HEK293T (cell line): Measurements from ENCODE around the gene ETV6.
"Not testable (repeated sequence)": the region's sequence is repeated elsewhere in the genome, so short reads cannot be mapped to it uniquely, and the experiment has no call there.

Experiments used
- CTCF ChIA-PET: fragments of 350-600 bp; formaldehyde crosslinking; extraction: SDS; loops from one replicate; lab custom pipeline; 2021; ENCODE audit warnings: antibody characterized with exemption, inconsistent platforms; lab: Yijun Ruan, JAX
- POLR2A ChIA-PET: fragments of 350-600 bp; formaldehyde crosslinking; extraction: SDS; loops from one replicate; lab custom pipeline; 2020; ENCODE audit warnings: antibody characterized with exemption, inconsistent platforms; lab: Yijun Ruan, JAX
- DNase-seq: peaks from one replicate; pipeline ENCODE4 v3.0.0; 2012; ENCODE audit warnings: mixed read lengths; ENCODE audit errors: extremely low spot score
- ARNT ChIP-seq: fragments of 450-650 bp; IDR thresholded peaks from 2 replicates; pipeline ENCODE4 v1.6.1; 2017; ENCODE audit warnings: mild to moderate bottlenecking
- BHLHE40 ChIP-seq: fragments of 450-650 bp; IDR thresholded peaks from 2 replicates; pipeline ENCODE4 v1.6.1; 2016; ENCODE audit warnings: mild to moderate bottlenecking, moderate library complexity, borderline replicate concordance
- CTBP1 ChIP-seq: fragments of 450-650 bp; IDR thresholded peaks from 2 replicates; pipeline ENCODE4 v1.6.1; 2016; ENCODE audit warnings: borderline replicate concordance
- ELF4 ChIP-seq: fragments of 450-650 bp; IDR thresholded peaks from 2 replicates; pipeline ENCODE4 v1.6.1; 2017; ENCODE audit warnings: antibody characterized with exemption
- FOXA1 ChIP-seq: fragments of 450-650 bp; IDR thresholded peaks from 2 replicates; pipeline ENCODE4 v1.6.1; 2016; ENCODE audit warnings: mild to moderate bottlenecking
- FOXK2 ChIP-seq: fragments of 450-650 bp; IDR thresholded peaks from 2 replicates; pipeline ENCODE4 v1.6.1; 2016; ENCODE audit warnings: mild to moderate bottlenecking
- FOXM1 ChIP-seq: fragments of 450-650 bp; IDR thresholded peaks from 2 replicates; pipeline ENCODE4 v1.6.1; 2017; ENCODE audit warnings: mild to moderate bottlenecking, borderline replicate concordance
- HDGF ChIP-seq: fragments of 450-650 bp; IDR thresholded peaks from 2 replicates; pipeline ENCODE4 v1.6.1; 2017; ENCODE audit warnings: antibody characterized with exemption, borderline replicate concordance
- L3MBTL2 ChIP-seq: fragments of 450-650 bp; conservative IDR thresholded peaks from 2 replicates; pipeline ENCODE4 v1.6.1; 2016; ENCODE audit warnings: mild to moderate bottlenecking
- LEF1 ChIP-seq: fragments of 450-650 bp; IDR thresholded peaks from 2 replicates; pipeline ENCODE4 v1.6.1; 2017; ENCODE audit warnings: mild to moderate bottlenecking, borderline replicate concordance
- NFRKB ChIP-seq: fragments of 450-650 bp; IDR thresholded peaks from 2 replicates; pipeline ENCODE4 v1.6.1; 2016; ENCODE audit warnings: mild to moderate bottlenecking, moderate library complexity
- PKNOX1 ChIP-seq: fragments of 450-650 bp; IDR thresholded peaks from 2 replicates; pipeline ENCODE4 v1.6.1; 2016
- SP1 ChIP-seq: fragments of 450-650 bp; IDR thresholded peaks from 2 replicates; pipeline ENCODE4 v1.6.1; 2017
- SUZ12 ChIP-seq: fragments of 450-650 bp; IDR thresholded peaks from 2 replicates; pipeline ENCODE4 v1.6.1; 2016; ENCODE audit warnings: mild to moderate bottlenecking
- TARDBP ChIP-seq: fragments of 450-650 bp; IDR thresholded peaks from 2 replicates; pipeline ENCODE4 v1.6.1; 2016
- ZNF384 ChIP-seq: fragments of 450-650 bp; IDR thresholded peaks from 2 replicates; pipeline ENCODE4 v1.6.1; 2016

ETV6 gene

GRCh38 chr12:11618046-11618445, 31.4 kb upstream of the ETV6 start:
- DNase-seq = no peak
- ChIA-PET POLR2A (no interaction called here), CTCF (no interaction called here)
- TF ChIP-seq SP1 (no peak), SUZ12 (no peak), HDGF (no peak), CTBP1 (no peak), PKNOX1 (no peak), FOXK2 (no peak), ELF4 (no peak), TARDBP (no peak), NFRKB (no peak), L3MBTL2 (no peak), BHLHE40 (no peak), FOXM1 (no peak), ZNF384 (no peak), FOXA1 (no peak), LEF1 (no peak), ARNT (no peak)

- TF ChIP-seq BHLHE40 = no peak
- no peak for TF ChIP-seq FOXK2
- no peak for TF ChIP-seq TARDBP
- TF ChIP-seq ZNF384 = no peak
- TF ChIP-seq FOXA1 = no peak
- no peak for TF ChIP-seq ARNT
- no peak for TF ChIP-seq SUZ12
- TF ChIP-seq LEF1 = no peak
- DNase-seq = no peak
- CTCF ChIA-PET = no interaction called here
- POLR2A ChIA-PET = no interaction called here
These were observed 27.6 kb upstream of the ETV6 start for GRCh38 chr12:11621797-11622423.

- ChIA-PET CTCF (interaction anchor here (1.0 kb wide), 1 partner anchor 410 kb away, joined by 5 read pairs; no protein-coding TSS in a partner anchor), POLR2A (no interaction called here)
- no peak for DNase-seq
- TF ChIP-seq FOXA1 (no peak), ZNF384 (no peak), FOXM1 (no peak), L3MBTL2 (no peak), FOXK2 (no peak), PKNOX1 (no peak), HDGF (no peak), CTBP1 (no peak), ARNT (no peak), ELF4 (no peak)
These were observed 26.6 kb upstream of the ETV6 start for GRCh38 chr12:11622876-11623281.

GRCh38 chr12:11623382-11623781, 26.1 kb upstream of the ETV6 start:
- POLR2A ChIA-PET = no interaction called here
- TF ChIP-seq ARNT (no peak), FOXK2 (no peak), SP1 (no peak), ELF4 (no peak), PKNOX1 (no peak)
- no peak for DNase-seq
- CTCF ChIA-PET = interaction anchor here (1.0 kb wide), 1 partner anchor 410 kb away, joined by 5 read pairs; no protein-coding TSS in a partner anchor

- POLR2A ChIA-PET = no interaction called here
- TF ChIP-seq PKNOX1 (no peak), FOXK2 (no peak), NFRKB (no peak), ELF4 (no peak), ARNT (no peak), CTBP1 (no peak)
- CTCF ChIA-PET = interaction anchor here (0.6 kb wide), 1 partner anchor 378 kb away, joined by 3 read pairs; no protein-coding TSS in a partner anchor
- DNase-seq = no peak
These were observed 25.4 kb upstream of the ETV6 start for GRCh38 chr12:11624116-11624515.

GRCh38 chr12:11627709-11628108, 21.8 kb upstream of the ETV6 start:
- CTCF ChIA-PET = interaction anchor here (1.1 kb wide), 1 partner anchor 18 kb away, joined by 3 read pairs; no protein-coding TSS in a partner anchor
- POLR2A ChIA-PET, DNase-seq: not testable (repeated sequence)
